ENCODE data around the gene TMEM255A.

DNA sequence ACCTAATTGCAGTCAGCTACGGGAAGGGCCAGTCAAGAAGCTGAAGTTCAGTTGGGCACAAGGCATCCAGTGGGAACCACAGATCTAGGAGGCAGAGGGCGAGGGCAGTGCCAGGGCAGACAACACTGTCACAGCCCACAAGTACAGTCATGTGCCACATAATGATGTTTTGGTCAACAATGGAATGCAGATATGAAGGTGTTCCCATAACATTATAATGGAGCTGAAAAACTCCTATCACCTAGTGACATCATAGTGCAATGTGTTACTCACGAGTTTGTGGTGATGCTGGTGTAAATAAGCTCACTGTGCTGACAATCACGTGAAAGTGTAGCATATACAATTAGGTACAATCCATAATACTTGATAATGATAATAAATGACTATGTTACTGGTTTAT, 4.5 kb upstream of the TMEM255A start:
- TF ChIP-seq, protein P1, sequence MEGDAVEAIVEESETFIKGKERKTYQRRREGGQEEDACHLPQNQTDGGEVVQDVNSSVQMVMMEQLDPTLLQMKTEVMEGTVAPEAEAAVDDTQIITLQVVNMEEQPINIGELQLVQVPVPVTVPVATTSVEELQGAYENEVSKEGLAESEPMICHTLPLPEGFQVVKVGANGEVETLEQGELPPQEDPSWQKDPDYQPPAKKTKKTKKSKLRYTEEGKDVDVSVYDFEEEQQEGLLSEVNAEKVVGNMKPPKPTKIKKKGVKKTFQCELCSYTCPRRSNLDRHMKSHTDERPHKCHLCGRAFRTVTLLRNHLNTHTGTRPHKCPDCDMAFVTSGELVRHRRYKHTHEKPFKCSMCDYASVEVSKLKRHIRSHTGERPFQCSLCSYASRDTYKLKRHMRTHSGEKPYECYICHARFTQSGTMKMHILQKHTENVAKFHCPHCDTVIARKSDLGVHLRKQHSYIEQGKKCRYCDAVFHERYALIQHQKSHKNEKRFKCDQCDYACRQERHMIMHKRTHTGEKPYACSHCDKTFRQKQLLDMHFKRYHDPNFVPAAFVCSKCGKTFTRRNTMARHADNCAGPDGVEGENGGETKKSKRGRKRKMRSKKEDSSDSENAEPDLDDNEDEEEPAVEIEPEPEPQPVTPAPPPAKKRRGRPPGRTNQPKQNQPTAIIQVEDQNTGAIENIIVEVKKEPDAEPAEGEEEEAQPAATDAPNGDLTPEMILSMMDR (conservative IDR thresholded peaks at IDR 0.05; ENCODE audit: low read depth, low read length), result no peak
- TF ChIP-seq EZH2 (IDR thresholded peaks at IDR 0.05; ENCODE audit: low read length, unreplicated experiment) (no peak), EZH2phosphoT487 (IDR thresholded peaks at IDR 0.05; ENCODE audit: borderline replicate concordance, low read length) (no peak)
